GM13977 (cell line): ENCODE data around the gene ACTL10.

Source experiments
- DNase-seq: peaks from one replicate; pipeline ENCODE4 v3.0.0; 2012; ENCODE audit warnings: low spot score
- in situ Hi-C: fragments of 300-500 bp; cut with MboI; formaldehyde crosslinking; loops from one replicate; pipeline ENCODE4 v1.12.0; 2022; ENCODE audit warnings: low sequenced_read_pairs, low pct_unique_long_range_greater_than_20kb, mixed read lengths, inconsistent platforms; ENCODE audit not compliant: unreplicated experiment
- TF ChIP-seq, protein P1 (sequence below): IDR thresholded peaks from 2 replicates; pipeline ENCODE4 v1.5.1; 2012; ENCODE audit warnings: mild to moderate bottlenecking, control low read depth; ENCODE audit not compliant: insufficient read depth; ENCODE audit errors: extremely low read depth, missing control alignments

Gene ACTL10

DNA sequence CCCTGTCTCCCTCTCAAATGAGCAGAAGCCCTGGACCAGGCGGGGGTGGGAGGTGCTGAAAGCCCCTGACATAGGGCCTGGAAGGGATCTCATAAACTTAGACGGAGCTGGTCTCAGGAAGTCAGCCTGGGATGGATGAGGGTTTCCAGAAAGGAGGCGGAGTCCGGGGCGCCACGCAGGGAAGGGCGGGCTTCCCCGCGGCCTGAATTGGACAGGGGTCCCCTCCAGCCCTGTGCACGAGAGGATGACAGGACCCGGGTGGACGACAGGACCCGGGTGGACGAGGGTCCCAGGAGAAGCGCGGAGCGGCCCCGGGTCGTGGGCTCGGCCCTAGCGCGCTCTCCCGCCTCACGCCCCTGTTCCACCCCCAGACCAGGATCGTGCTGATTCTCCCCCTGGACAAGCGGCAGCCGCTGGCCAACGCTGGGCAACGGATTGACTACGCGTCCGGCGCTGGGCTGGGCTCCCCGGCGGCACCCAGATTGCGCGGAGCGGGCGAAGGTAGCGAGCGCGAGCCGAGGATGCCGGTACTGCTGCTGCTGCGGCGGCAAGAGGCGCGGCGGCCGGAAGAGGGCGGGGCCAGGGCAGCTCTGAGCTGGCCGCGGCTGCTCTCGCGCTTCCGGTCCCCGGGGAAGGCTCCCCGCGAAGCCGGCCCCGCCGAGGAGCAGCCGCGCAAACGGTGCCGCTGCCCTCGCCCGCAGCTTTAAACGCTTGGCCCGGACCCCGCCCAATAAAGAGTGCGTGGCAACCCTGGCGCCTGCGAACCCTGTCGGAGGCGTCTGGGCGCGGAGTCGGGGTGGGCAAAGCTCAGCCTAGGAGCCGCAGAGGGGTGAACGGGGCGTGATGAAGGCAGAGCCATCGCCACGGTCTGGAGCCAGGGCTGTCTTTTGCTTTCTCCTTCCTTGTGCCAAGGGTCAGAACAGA lies 3.3 kb upstream of the ACTL10 start:
- in situ Hi-C loops = no loop called here
- TF ChIP-seq, protein P1, sequence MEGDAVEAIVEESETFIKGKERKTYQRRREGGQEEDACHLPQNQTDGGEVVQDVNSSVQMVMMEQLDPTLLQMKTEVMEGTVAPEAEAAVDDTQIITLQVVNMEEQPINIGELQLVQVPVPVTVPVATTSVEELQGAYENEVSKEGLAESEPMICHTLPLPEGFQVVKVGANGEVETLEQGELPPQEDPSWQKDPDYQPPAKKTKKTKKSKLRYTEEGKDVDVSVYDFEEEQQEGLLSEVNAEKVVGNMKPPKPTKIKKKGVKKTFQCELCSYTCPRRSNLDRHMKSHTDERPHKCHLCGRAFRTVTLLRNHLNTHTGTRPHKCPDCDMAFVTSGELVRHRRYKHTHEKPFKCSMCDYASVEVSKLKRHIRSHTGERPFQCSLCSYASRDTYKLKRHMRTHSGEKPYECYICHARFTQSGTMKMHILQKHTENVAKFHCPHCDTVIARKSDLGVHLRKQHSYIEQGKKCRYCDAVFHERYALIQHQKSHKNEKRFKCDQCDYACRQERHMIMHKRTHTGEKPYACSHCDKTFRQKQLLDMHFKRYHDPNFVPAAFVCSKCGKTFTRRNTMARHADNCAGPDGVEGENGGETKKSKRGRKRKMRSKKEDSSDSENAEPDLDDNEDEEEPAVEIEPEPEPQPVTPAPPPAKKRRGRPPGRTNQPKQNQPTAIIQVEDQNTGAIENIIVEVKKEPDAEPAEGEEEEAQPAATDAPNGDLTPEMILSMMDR = no peak

DNA sequence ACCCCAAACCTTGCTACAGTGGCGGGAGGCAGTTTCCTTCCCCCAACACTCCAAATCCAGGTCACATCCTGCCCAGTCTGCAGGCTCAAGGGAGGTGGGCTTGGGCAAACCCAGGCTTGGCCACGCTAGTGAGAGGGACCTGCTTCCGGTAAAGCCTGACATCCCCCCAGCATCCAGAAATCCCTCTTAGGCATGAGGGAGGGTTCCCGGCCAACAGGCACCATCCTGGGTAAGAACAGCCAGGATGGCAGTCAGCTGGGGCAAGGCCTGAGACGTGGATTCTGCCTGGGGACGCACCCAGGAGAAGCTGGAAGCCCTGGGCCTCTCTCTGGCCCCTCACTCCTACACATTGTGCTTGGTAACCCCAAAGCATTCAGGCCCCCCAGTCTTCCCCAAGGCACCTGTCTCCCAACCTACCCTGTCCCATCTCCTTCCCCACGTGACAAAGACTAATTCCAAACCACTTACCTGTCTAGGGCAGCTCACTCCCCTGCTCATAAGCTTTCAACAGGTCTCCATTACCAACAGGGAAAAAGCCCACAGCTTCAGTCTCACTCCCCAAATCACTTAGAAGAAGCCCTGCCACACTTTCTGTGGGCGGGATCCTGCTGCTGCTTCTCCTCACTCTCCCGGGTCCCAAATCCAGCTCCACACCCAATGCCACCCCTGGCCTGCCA lies 2.5 kb upstream of the ACTL10 start:
- TF ChIP-seq, protein P1 = no peak
- in situ Hi-C loops = no loop called here
- no peak for DNase-seq

More for the DNA sequence above, 3.3 kb upstream of the ACTL10 start:
- peak; percentile 93 for DNase-seq

DNA sequence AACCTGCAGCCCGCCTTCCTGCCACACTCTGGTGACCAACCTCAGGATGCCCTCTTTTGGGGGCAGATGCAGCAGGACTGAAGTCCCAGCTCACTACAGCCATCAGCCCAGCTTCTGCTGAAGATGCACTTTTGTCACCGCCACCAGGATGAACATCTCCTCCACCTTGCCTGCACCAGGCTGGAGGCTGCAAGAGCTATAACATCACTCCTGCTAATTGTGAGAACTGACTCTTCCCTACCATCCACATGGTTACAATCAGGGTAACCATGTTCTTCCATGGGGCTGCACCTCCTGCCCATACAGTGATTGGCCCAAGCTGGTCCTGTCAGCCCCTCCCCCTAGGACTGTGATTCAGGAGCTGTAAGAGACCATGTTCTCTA lies 2.0 kb upstream of the ACTL10 start:
- no peak for DNase-seq
- in situ Hi-C loops = no loop called here
- TF ChIP-seq, protein P1 = no peak

DNA sequence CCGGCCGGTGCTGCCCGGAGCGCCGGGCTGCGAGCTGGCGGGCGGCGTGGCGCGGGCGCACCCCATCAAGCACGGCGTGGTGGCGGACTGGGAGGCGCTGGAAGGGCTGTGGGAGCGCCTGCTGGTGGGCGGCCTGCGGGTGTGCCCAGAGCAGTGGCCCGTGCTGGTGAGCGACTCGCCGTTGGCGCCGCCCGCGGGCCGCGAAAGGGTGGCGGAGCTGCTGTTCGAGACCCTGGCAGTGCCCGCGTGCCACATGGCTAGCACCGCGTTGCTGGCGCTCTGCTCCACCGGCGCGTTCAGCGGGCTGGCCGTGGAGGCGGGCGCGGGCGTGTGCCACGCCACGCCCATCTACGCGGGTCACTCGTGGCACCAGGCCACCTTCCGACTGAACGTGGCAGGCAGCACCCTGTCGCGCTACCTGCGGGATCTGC lies 517 bp downstream of the ACTL10 start:
- no peak for DNase-seq
- in situ Hi-C loops = no loop called here
- TF ChIP-seq, protein P1 = peak; percentile 21

DNA sequence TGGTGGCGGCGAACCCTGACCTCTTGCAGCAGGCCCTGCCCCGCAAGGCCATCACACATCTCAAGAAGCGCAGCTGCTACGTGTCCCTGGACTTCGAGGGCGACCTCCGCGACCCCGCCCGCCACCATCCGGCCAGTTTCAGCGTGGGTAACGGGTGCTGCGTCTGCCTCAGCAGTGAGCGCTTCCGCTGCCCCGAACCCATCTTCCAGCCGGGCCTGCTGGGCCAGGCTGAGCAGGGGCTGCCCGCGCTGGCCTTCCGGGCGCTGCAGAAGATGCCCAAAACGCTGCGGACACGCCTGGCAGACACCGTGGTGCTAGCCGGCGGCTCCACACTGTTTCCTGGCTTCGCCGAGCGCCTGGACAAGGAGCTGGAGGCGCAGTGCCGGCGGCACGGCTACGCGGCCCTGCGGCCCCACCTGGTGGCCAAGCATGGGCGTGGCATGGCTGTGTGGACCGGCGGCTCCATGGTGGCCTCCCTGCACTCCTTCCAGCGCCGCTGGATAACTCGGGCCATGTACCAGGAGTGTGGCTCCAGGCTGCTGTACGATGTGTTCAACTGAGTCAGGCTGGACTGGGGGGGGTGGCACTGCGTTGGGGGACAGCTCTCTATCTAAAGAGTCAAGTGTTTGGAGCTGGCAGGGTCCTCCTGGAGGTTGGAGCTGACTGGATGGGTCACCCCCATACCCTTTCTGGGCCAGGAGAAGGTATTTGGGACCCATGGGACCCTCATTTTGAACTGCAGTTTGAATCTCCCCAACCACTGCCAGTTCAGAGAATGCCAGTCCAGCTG lies 1.1 kb downstream of the ACTL10 start:
- in situ Hi-C loops = no loop called here
- peak; percentile 92 for DNase-seq
- TF ChIP-seq, protein P1 = peak; percentile 99

DNA sequence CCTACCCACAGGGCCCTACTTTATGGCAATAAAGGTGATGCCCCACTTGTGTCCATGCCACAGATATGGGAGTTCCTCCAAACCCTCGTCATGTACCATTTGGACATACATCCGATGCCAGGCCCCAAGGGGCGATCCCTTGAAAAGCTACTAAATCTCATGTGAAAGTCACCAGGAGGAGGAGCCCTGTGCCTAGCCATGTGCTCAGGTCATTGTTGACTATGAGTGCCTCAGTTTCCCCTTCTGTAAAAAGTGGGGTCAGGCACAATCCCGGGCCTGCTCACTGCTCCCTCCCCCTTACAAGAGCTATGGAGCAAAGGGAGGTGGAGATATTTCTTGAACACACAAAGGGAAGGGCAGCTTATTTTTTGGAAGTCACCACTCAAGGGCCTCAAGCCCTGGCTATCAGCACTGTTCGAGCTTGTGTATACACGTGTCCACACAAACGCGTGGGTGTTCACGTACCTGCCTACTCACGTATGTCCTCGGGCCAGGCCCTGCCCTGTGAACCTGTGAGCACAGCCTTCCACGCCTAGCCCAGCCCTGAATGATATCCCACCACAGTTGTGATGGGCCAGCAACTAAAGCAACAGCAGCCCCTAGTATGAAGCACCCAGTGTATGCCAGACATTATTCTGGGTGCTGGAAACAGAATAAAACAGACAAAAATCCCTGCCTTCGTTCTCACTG lies 1.9 kb downstream of the ACTL10 start:
- TF ChIP-seq, protein P1 = no peak
- DNase-seq = no peak
- in situ Hi-C loops = no loop called here
